WTC11 (cell line): Measurements from ENCODE around the gene NEK11.

Experiments
- ELF4 ChIP-seq: sonication (generic); formaldehyde crosslinking; IDR thresholded peaks from 2 replicates; pipeline ENCODE4 v1.8.1; 2022; ENCODE audit warnings: low read depth, mild to moderate bottlenecking, moderate library complexity, missing genetic modification reagents
- FOXJ3 ChIP-seq: sonication (generic); formaldehyde crosslinking; IDR thresholded peaks from 2 replicates; pipeline ENCODE4 v1.9.0; 2021; ENCODE audit warnings: missing genetic modification reagents, mild to moderate bottlenecking, borderline replicate concordance
- JUN ChIP-seq: sonication (generic); formaldehyde crosslinking; IDR thresholded peaks from 2 replicates; pipeline ENCODE4 v1.8.0; 2023; ENCODE audit warnings: mild to moderate bottlenecking, missing genetic modification reagents
- RELA ChIP-seq: sonication (generic); formaldehyde crosslinking; IDR thresholded peaks from 2 replicates; pipeline ENCODE4 v1.8.1; 2022; ENCODE audit warnings: missing genetic modification reagents, mild to moderate bottlenecking, borderline replicate concordance
- SMAD4 ChIP-seq: sonication (generic); formaldehyde crosslinking; IDR thresholded peaks from 2 replicates; pipeline ENCODE4 v1.8.0; 2022; ENCODE audit warnings: mild to moderate bottlenecking, missing genetic modification reagents
- TF ChIP-seq, protein P1 (sequence below): fragments of 200-600 bp; IDR thresholded peaks from 2 replicates; pipeline ENCODE4 v1.8.0; 2022; ENCODE audit warnings: antibody characterized with exemption

GRCh38 chr3:131349454-131349853 is 322.8 kb downstream of the NEK11 start:
- TF ChIP-seq ELF4 (CRISPR knock-in tag), result no peak
- TF ChIP-seq FOXJ3, result no peak
- TF ChIP-seq, protein P1, sequence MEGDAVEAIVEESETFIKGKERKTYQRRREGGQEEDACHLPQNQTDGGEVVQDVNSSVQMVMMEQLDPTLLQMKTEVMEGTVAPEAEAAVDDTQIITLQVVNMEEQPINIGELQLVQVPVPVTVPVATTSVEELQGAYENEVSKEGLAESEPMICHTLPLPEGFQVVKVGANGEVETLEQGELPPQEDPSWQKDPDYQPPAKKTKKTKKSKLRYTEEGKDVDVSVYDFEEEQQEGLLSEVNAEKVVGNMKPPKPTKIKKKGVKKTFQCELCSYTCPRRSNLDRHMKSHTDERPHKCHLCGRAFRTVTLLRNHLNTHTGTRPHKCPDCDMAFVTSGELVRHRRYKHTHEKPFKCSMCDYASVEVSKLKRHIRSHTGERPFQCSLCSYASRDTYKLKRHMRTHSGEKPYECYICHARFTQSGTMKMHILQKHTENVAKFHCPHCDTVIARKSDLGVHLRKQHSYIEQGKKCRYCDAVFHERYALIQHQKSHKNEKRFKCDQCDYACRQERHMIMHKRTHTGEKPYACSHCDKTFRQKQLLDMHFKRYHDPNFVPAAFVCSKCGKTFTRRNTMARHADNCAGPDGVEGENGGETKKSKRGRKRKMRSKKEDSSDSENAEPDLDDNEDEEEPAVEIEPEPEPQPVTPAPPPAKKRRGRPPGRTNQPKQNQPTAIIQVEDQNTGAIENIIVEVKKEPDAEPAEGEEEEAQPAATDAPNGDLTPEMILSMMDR, result no peak
- no peak for TF ChIP-seq SMAD4 (CRISPR knock-in tag)
- TF ChIP-seq RELA (CRISPR knock-in tag), result no peak
- no peak for TF ChIP-seq JUN
